ENCODE data around the gene ZNF611. TPM values are rescaled to one million over a fixed set of nuclear protein-coding genes. Genes with fewer than 3 reads are reported as not detected.
"Not testable (repeated sequence)": the region's sequence is repeated elsewhere in the genome, so short reads cannot be mapped to it uniquely, and the experiment has no call there.

Gene ZNF611
- total RNA-seq, 1 donor from 2014 or later: 19.9 TPM

GRCh38 chr19:52735734-52736133 is 890 bp upstream of the ZNF611 start:
- Histone ChIP-seq H2AFZ (replicated peaks) (peak overlapping the region; percentile 34), H3K27me3 (no peaks in the 10 kb centered on the region), H3K4me2 (peak overlapping the region; percentile 64), H3K36me3 (no peaks in the 10 kb centered on the region), H4K20me1 (ENCODE audit: low read depth) (no peaks in the 10 kb centered on the region), H3K9ac (no peak overlapping the region), H3K9me3 (ENCODE audit: low read depth) (no peaks in the 10 kb centered on the region), H3K4me3 (peak overlapping the region; percentile 76), H3K4me1 (peaks cover 11% of the 10 kb centered on the region), H3F3A (ENCODE audit: low read depth) (peaks cover 14% of the 10 kb centered on the region), H3K27ac (peak overlapping the region; percentile 88), H3K79me2 (ENCODE audit: low read depth) (peaks cover 15% of the 10 kb centered on the region)
- H3K9me3 Mint-ChIP-seq: peaks cover 30% of the 10 kb centered on the region
- peak; percentile 90 for DNase-seq (ENCODE audit: low spot score)
- peak overlapping the region; percentile 86 for H3K27ac Mint-ChIP-seq
- TF ChIP-seq EZH2phosphoT487 (IDR thresholded peaks at IDR 0.05) (no peak), EZH2 (IDR thresholded peaks at IDR 0.05) (no peak), CTCF (IDR thresholded peaks at IDR 0.05) (no peak)
- H3K36me3 Mint-ChIP-seq: no peaks in the 10 kb centered on the region
- H3K4me1 Mint-ChIP-seq: peaks cover 14% of the 10 kb centered on the region
- peaks cover 3% of the 10 kb centered on the region for H3K27me3 Mint-ChIP-seq (ENCODE audit: insufficient read depth, low read depth)
- H3K4me3 Mint-ChIP-seq: peak overlapping the region; percentile 94

- H3F3A ChIP-seq (ENCODE audit: low read depth): peaks cover 14% of the 10 kb centered on the region
- peaks cover 27% of the 10 kb centered on the region for H3K9me3 Mint-ChIP-seq
- peaks cover 5% of the 10 kb centered on the region for H3K36me3 Mint-ChIP-seq
- H3K27ac ChIP-seq: no peak overlapping the region
- peaks cover 6% of the 10 kb centered on the region for H3K4me1 ChIP-seq
- H3K4me3 ChIP-seq: peak overlapping the region; percentile 76
- TF ChIP-seq EZH2phosphoT487 (IDR thresholded peaks at IDR 0.05) (peak; percentile 33), CTCF (IDR thresholded peaks at IDR 0.05) (no peak), EZH2 (IDR thresholded peaks at IDR 0.05) (no peak)
- no peak overlapping the region for H3K27ac Mint-ChIP-seq
- H2AFZ ChIP-seq (replicated peaks): peak overlapping the region; percentile 81
- peak; percentile 59 for DNase-seq (ENCODE audit: low spot score)
- H3K4me1 Mint-ChIP-seq: peaks cover 14% of the 10 kb centered on the region
- peak overlapping the region; percentile 94 for H3K4me3 Mint-ChIP-seq
- H3K27me3 Mint-ChIP-seq (ENCODE audit: insufficient read depth, low read depth): peaks cover 3% of the 10 kb centered on the region
- H3K27me3 ChIP-seq: no peaks in the 10 kb centered on the region
- no peaks in the 10 kb centered on the region for H3K36me3 ChIP-seq
- H3K9me3 ChIP-seq (ENCODE audit: low read depth): no peaks in the 10 kb centered on the region
- peak overlapping the region; percentile 76 for H3K9ac ChIP-seq
- peaks cover 21% of the 10 kb centered on the region for H3K79me2 ChIP-seq (ENCODE audit: low read depth)
- no peaks in the 10 kb centered on the region for H4K20me1 ChIP-seq (ENCODE audit: low read depth)
- H3K4me2 ChIP-seq: peak overlapping the region; percentile 72
These were observed 432 bp downstream of the ZNF611 start for GRCh38 chr19:52734331-52734892.

GRCh38 chr19:52726051-52726450 is 8.8 kb downstream of the ZNF611 start:
- Mint-ChIP-seq H3K36me3 (peaks cover 54% of the 10 kb centered on the region), H3K9me3 (peaks cover 33% of the 10 kb centered on the region)
- not testable (repeated sequence) for H3K27me3 Mint-ChIP-seq (ENCODE audit: insufficient read depth, low read depth); H4K20me1 ChIP-seq (ENCODE audit: low read depth); H3K27ac ChIP-seq; H3K36me3 ChIP-seq; H3K79me2 ChIP-seq (ENCODE audit: low read depth); H3K4me3 ChIP-seq; H3K4me2 ChIP-seq; H3K9me3 ChIP-seq (ENCODE audit: low read depth); H3K27ac Mint-ChIP-seq; H3K4me1 Mint-ChIP-seq; H3K27me3 ChIP-seq; H2AFZ ChIP-seq (replicated peaks); H3K9ac ChIP-seq; H3K4me1 ChIP-seq; H3F3A ChIP-seq (ENCODE audit: low read depth); H3K4me3 Mint-ChIP-seq; DNase-seq (ENCODE audit: low spot score)

DNA sequence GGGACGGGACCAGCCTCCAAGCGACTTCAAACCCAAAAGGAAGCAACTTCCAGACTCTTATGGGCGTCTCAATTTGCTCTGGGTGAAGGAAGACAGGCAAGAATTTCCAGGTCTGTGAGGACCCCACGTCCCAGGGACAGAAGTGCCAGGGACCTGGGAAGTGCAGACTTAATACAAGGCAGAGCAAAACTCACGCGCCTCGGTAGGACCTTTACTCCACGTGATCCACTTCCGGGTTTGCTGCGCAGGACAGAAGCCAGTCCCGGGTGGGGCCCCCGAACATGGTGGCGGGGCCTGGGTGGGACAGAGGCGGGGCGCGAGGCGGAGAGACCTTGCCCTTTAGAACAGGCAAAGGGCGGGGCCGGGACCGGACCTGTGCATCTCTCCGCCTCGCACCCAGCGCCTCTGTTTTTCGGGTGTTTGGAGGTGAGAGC is 9.3 kb downstream of the ZNF611 start:
- DNase-seq (ENCODE audit: low spot score): no peak
- H3K4me1 ChIP-seq: no peaks in the 10 kb centered on the region
- H4K20me1 ChIP-seq (ENCODE audit: low read depth): no peaks in the 10 kb centered on the region
- no peaks in the 10 kb centered on the region for H3F3A ChIP-seq (ENCODE audit: low read depth)
- Mint-ChIP-seq H3K4me1 (no peaks in the 10 kb centered on the region), H3K36me3 (peaks cover 56% of the 10 kb centered on the region), H3K27me3 (ENCODE audit: insufficient read depth, low read depth) (peaks cover 2% of the 10 kb centered on the region), H3K9me3 (peaks cover 33% of the 10 kb centered on the region), H3K4me3 (no peak overlapping the region), H3K27ac (no peak overlapping the region)
- no peak overlapping the region for H3K4me2 ChIP-seq
- H3K4me3 ChIP-seq: no peak overlapping the region
- TF ChIP-seq CTCF (IDR thresholded peaks at IDR 0.05) (no peak), EZH2phosphoT487 (IDR thresholded peaks at IDR 0.05) (no peak), EZH2 (IDR thresholded peaks at IDR 0.05) (no peak)
- H3K9ac ChIP-seq: no peak overlapping the region
- no peaks in the 10 kb centered on the region for H3K27me3 ChIP-seq
- no peak overlapping the region for H2AFZ ChIP-seq (replicated peaks)
- peaks cover 6% of the 10 kb centered on the region for H3K79me2 ChIP-seq (ENCODE audit: low read depth)
- peaks cover 2% of the 10 kb centered on the region for H3K9me3 ChIP-seq (ENCODE audit: low read depth)
- H3K36me3 ChIP-seq: no peaks in the 10 kb centered on the region
- H3K27ac ChIP-seq: no peak overlapping the region
